IMR-90 (cell line): ENCODE measurements around the gene KIAA0232. TPM values are rescaled to one million over a fixed set of nuclear protein-coding genes. Genes with fewer than 3 reads are reported as not detected.

Experiments used
- ATAC-seq: fragments of 200-7000 bp; cut with Tn5 transposase; 2 replicates; pipeline ENCODE4 v1.9.1; 2020; ENCODE audit warnings: low read depth, mild to moderate bottlenecking, moderate library complexity
- BruUV-seq: library from RNA; stranded (reverse); fragments of 400-500 nt; replicated peaks from 2 replicates; lab custom pipeline; 2021; lab: Mats Ljungman, UMichigan
- CTCF ChIA-PET: fragments of 300-600 bp; formaldehyde crosslinking; extraction: SDS; loops from one replicate; lab custom pipeline; 2021; ENCODE audit warnings: antibody characterized with exemption; lab: Yijun Ruan, JAX
- POLR2A ChIA-PET: fragments of 300-600 bp; sonication (Branson Sonifier 250); formaldehyde crosslinking; loops from one replicate; lab custom pipeline; 2022; ENCODE audit warnings: antibody characterized with exemption; ENCODE audit not compliant: unreplicated experiment; lab: Charles Lee
- DNase-seq: peaks from one replicate; pipeline ENCODE4 v3.0.0; 2013
- H2AFZ ChIP-seq: replicated peaks from 2 replicates; pipeline ENCODE3; 2013; ENCODE audit warnings: low read length, mild to moderate bottlenecking; ENCODE audit not compliant: poor library complexity
- H2AK5ac ChIP-seq: 2 replicates; pipeline ENCODE4 v1.6.1; 2013; ENCODE audit warnings: low read depth, low read length, inconsistent platforms
- H2AK9ac ChIP-seq: replicated peaks from 2 replicates; pipeline ENCODE3; 2013; ENCODE audit warnings: mild to moderate bottlenecking, low read depth, low read length, moderate library complexity; ENCODE audit not compliant: poor library complexity
- H2BK120ac ChIP-seq: 2 replicates; pipeline ENCODE4 v1.6.1; 2013; ENCODE audit warnings: low read depth, low read length, inconsistent platforms
- H2BK15ac ChIP-seq: 3 replicates; pipeline ENCODE4 v1.6.1; 2013; ENCODE audit warnings: low read depth, low read length, inconsistent platforms
- H2BK20ac ChIP-seq: 2 replicates; pipeline ENCODE4 v1.6.1; 2013; ENCODE audit warnings: low read depth, mild to moderate bottlenecking, inconsistent platforms, low read length, moderate library complexity
- H2BK5ac ChIP-seq: 2 replicates; pipeline ENCODE4 v1.6.1; 2013; ENCODE audit warnings: mild to moderate bottlenecking, low read depth, low read length, inconsistent platforms; ENCODE audit not compliant: poor library complexity, severe bottlenecking
- H3K14ac ChIP-seq: replicated peaks from 2 replicates; pipeline ENCODE4 v1.6.1; 2013; ENCODE audit warnings: low read depth, low read length, inconsistent platforms
- H3K18ac ChIP-seq: 2 replicates; pipeline ENCODE4 v1.6.1; 2013; ENCODE audit warnings: low read depth, low read length, control low read depth
- H3K23ac ChIP-seq: 2 replicates; pipeline ENCODE4 v1.6.1; 2013; ENCODE audit warnings: low read depth, low read length, inconsistent platforms
- H3K27ac ChIP-seq: 2 replicates; pipeline ENCODE4 v1.5.1; 2013; ENCODE audit warnings: mild to moderate bottlenecking, control low read depth, low read length; ENCODE audit not compliant: insufficient read depth
- H3K27me3 ChIP-seq: 2 replicates; pipeline ENCODE4 v1.6.1; 2013; ENCODE audit warnings: low read length; ENCODE audit not compliant: control insufficient read depth, insufficient read depth
- H3K36me3 ChIP-seq: 2 replicates; pipeline ENCODE4 v1.6.1; 2013; ENCODE audit warnings: low read length, mixed read lengths; ENCODE audit not compliant: control insufficient read depth, insufficient read depth
- H3K4ac ChIP-seq: 2 replicates; pipeline ENCODE4 v1.6.1; 2013; ENCODE audit warnings: low read depth, low read length, inconsistent platforms
- H3K4me1 ChIP-seq: 2 replicates; pipeline ENCODE4 v1.6.1; 2013; ENCODE audit warnings: low read length, mixed read lengths; ENCODE audit not compliant: control insufficient read depth, insufficient read depth
- H3K4me2 ChIP-seq: 2 replicates; pipeline ENCODE4 v1.6.1; 2013; ENCODE audit warnings: low read depth, mild to moderate bottlenecking, control low read depth, low read length, moderate library complexity
- H3K4me3 ChIP-seq: 2 replicates; pipeline ENCODE4 v1.5.1; 2013; ENCODE audit warnings: low read depth, mild to moderate bottlenecking, control low read depth, low read length, moderate library complexity; ENCODE audit not compliant: insufficient read depth
- H3K56ac ChIP-seq: 2 replicates; pipeline ENCODE4 v1.6.1; 2013; ENCODE audit warnings: low read length, inconsistent platforms; ENCODE audit not compliant: insufficient read depth; ENCODE audit errors: extremely low read depth
- H3K79me1 ChIP-seq, 2 experiments: 2 replicates each; pipeline ENCODE4 v1.6.1; 2013; ENCODE audit warnings: low read length in 2 of 2, inconsistent platforms in 1 of 2, low read depth in 1 of 2
- H3K9ac ChIP-seq: 2 replicates; pipeline ENCODE4 v1.6.1; 2013; ENCODE audit warnings: low read depth, low read length, control low read depth
- H3K9me1 ChIP-seq: 2 replicates; pipeline ENCODE4 v1.6.1; 2013; ENCODE audit warnings: low read length, inconsistent platforms; ENCODE audit not compliant: insufficient read depth
- H3K9me3 ChIP-seq: 2 replicates; pipeline ENCODE4 v1.6.1; 2013; ENCODE audit warnings: low read length; ENCODE audit not compliant: control insufficient read depth, insufficient read depth
- H4K20me1 ChIP-seq: 2 replicates; pipeline ENCODE4 v1.6.1; 2013; ENCODE audit warnings: low read length, inconsistent platforms; ENCODE audit not compliant: insufficient read depth
- H4K5ac ChIP-seq: 2 replicates; pipeline ENCODE4 v1.6.1; 2013; ENCODE audit warnings: mild to moderate bottlenecking, low read depth, low read length, control low read depth
- H4K8ac ChIP-seq, 2 experiments: 2 replicates each; pipeline ENCODE4 v1.6.1; 2013; ENCODE audit warnings: low read depth in 2 of 2, low read length in 2 of 2, control low read depth in 1 of 2, inconsistent platforms in 1 of 2
- H4K91ac ChIP-seq: 2 replicates; pipeline ENCODE4 v1.6.1; 2013; ENCODE audit warnings: low read depth, low read length, inconsistent platforms; ENCODE audit not compliant: insufficient read depth
- BHLHE40 ChIP-seq: fragments of 150-350 bp; IDR thresholded peaks from 2 replicates; pipeline ENCODE4 v1.6.1; 2016; ENCODE audit warnings: mild to moderate bottlenecking, low read depth, low read length
- ELK1 ChIP-seq: fragments of 150-350 bp; IDR thresholded peaks from 2 replicates; pipeline ENCODE4 v1.6.1; 2016; ENCODE audit warnings: low read depth, mild to moderate bottlenecking, low read length, moderate library complexity, borderline replicate concordance
- USF2 ChIP-seq: fragments of 150-350 bp; IDR thresholded peaks from 2 replicates; pipeline ENCODE4 v1.6.1; 2017; ENCODE audit warnings: mild to moderate bottlenecking, antibody characterized with exemption, low read length, low read depth
- WGBS, 2 experiments: methylation state at CpG; one replicate each; pipeline versions ENCODE4 v1.1.5 to v1.1.7; 2013; ENCODE audit warnings: missing lambda C conversion rate in 2 of 2; ENCODE audit not compliant: insufficient read length in 1 of 2; ENCODE audit errors: extremely low coverage in 2 of 2; 5-methylcytosine and 5-hydroxymethylcytosine counted together
- dilution Hi-C: fragments of 300-500 bp; cut with HindIII; formaldehyde crosslinking; loops from one replicate; pipeline ENCODE4 v1.14.3; 2018; ENCODE audit warnings: low sequenced_read_pairs; ENCODE audit not compliant: unreplicated experiment
- in situ Hi-C: fragments of 300-500 bp; cut with MboI; formaldehyde crosslinking; loops from 3 replicates; pipeline ENCODE4 v1.14.3; 2019; ENCODE audit warnings: low sequenced_read_pairs, inconsistent platforms, mixed read lengths
- intact Hi-C: fragments of 100-400 bp; cut with micrococcal nuclease; formaldehyde crosslinking; loops from 2 replicates; pipeline ENCODE4 v1.10.0; 2022
- polyA plus RNA-seq, 3 experiments: library from polyadenylated mRNA; depleted of rRNA; stranded (reverse); fragments of >200 nt; gene quantifications; 2 replicates each; pipeline ENCODE4 v1.2.3, GENCODE V29; 2012; ENCODE audit warnings: low replicate concordance in 1 of 3
- total RNA-seq: library from RNA; depleted of rRNA; stranded (reverse); fragments of >200 nt; gene quantifications from 2 replicates; pipeline ENCODE4 v1.2.3, GENCODE V29; 2012

The KIAA0232 gene
- total and polyA plus RNA-seq, 2 of the 4 experiments (the other 2 are of a cell fraction) = 6.8 to 19.5 TPM

- Histone ChIP-seq H3K27me3 (no peaks in the 10 kb centered on the region), H2AFZ (peak overlapping the region; percentile 11), H4K20me1 (no peaks in the 10 kb centered on the region), H3K14ac (no peak overlapping the region), H2AK5ac (no peak overlapping the region), H3K4me1 (peaks cover 3% of the 10 kb centered on the region; the same call in 1 of the 2 replicates), H2BK20ac (no peak overlapping the region), H4K8ac (no peak overlapping the region), H3K9me3 (no peaks in the 10 kb centered on the region), H3K79me1 (no peaks in the 10 kb centered on the region), H3K36me3 (no peaks in the 10 kb centered on the region), H3K4ac (no peak overlapping the region), H3K9me1 (0 out of 2 replicates have a peak, but pooled peaks cover 3% of the 10 kb centered on the region), H3K9ac (no peak overlapping the region), H3K4me2 (no peak overlapping the region), H3K27ac (no peak overlapping the region), H3K18ac (no peak overlapping the region), H3K56ac (no peak overlapping the region), H4K91ac (no peak overlapping the region), H2AK9ac (no peak overlapping the region), H3K4me3 (no peak overlapping the region), H2BK5ac (no peak overlapping the region), H3K23ac (no peak overlapping the region), H2BK15ac (no peak overlapping the region), H4K5ac (no peak overlapping the region), H2BK120ac (no peak overlapping the region)
- dilution Hi-C loops (no loop called here), in situ Hi-C loops (no loop called here), intact Hi-C loops (no loop called here)
- 83% methylated on average over 3 of the region's 12 CpGs; no CpG with 5 or more reads in 1 of the 2 experiments for WGBS, 2 experiments
- ChIA-PET POLR2A (no interaction called here), CTCF (no interaction called here)
- no TSS peak for BruUV-seq
- TF ChIP-seq USF2 (no peak), BHLHE40 (no peak), ELK1 (no peak)
- DNase-seq (no peak), ATAC-seq (no peak; the same call in 1 of the 2 replicates)
Observed at GRCh38 chr4:6900956-6901355, 118.4 kb downstream of the KIAA0232 start.
